Measurements from ENCODE around the gene PLEKHF1.
A peak's percentile ranks its signal among the peaks of the same experiment; 100 is the strongest.
"Not testable (repeated sequence)": the region's sequence is repeated elsewhere in the genome, so short reads cannot be mapped to it uniquely, and the experiment has no call there.

Gene PLEKHF1

DNA sequence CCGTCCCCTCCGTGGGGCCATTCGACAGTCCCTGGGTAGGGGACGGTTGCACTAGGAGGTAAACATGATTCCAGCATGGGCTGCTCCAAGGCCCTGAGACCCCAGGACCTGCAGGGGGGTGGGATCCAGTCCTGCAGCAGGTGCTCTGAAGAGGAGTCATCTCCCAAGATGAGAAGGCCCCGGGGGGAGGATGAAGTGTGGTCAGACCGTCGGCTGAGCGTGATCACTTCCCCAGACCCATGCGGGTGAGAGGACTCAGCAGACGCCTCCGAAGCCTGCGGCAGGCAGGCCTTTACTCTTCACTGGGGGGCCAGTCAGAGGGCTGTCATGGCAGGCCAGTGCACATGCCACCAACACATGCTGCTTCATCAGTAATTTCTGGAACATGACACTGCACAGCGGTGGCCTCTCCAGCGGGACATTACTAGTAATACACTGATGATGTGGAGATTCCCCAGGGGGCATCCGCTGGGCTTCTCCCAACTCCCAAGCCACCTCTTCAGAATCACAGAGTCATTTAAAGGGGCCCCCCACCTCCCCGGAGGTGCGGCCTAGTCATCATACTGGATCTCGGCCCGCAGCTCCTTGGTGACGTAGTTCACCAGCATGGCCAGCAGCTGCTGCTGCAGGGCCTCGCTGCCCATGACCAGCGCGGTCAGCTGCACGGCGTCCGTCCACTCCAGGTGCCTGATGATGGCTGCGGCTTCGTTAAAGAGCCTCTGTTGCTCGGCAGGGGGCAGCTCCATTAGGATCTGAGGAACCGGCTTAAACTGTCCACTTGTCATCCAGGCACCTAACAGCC, 37.1 kb downstream of the PLEKHF1 start:
- no peak for DNase-seq (ENCODE audit: low spot score)

DNA sequence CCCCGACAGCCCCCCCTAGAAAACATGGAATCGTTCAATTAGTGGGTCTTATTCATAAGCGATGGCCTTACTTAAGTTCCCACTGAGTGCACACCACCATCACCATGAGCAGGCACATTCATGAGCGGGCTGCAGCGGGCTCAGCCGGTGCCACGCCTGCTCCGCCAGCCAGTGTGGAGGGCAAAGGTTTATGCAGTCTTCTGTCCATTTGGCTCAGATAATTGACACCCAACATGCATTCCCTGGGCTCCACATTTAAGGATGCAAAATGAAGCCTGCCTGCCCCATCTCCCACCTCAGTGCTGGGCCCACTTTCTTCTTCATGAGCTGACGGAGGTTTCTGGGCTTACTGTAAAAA, 37.7 kb downstream of the PLEKHF1 start:
- DNase-seq (ENCODE audit: low spot score), result no peak

DNA sequence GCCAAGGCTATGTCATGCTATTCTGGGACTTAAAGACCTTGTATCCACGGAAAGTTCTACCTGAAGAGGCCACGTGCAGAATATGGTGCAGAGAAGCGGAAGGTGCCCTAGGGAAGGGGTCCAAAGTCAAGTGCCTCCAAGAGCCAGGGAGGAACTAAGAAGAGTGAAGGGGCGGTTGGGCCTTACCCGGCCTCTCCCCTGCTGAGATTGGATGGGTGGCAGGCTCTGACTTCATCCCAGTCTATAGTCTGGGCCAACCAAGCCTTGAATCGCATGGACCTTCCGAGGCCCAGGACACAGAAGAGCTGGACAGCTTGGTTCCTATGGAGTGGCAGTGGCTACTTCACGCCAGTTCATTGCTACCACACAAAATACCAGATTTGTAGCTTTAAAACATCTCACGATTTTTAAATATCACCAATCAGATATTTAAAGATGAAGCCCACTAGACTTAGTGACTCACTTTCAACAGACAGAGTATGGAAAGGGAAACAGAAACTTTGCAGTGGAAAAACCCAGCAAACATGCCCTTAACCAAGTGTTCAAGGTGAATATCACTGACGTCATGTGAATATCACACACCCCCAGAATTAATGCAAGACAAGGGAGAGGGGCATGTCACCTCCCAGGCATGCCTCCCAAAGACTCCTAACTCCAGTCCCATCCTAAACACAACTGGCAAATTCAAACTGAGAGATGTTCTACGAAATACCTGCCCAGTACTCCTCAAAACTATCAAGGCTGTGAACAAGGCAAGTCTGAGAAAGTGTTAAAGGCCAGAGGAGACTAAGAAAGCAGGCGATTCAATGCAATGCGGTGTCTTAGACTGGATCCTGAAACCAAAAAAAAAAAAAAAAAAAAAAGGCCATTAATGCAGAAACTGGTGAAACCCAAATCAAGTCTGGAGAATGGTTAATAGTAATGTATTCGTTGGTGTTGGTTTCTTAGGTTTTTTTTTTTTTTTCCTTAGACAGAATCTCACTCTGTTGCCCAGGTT, 39.6 kb downstream of the PLEKHF1 start:
- DNase-seq (ENCODE audit: low spot score), result no peak

DNA sequence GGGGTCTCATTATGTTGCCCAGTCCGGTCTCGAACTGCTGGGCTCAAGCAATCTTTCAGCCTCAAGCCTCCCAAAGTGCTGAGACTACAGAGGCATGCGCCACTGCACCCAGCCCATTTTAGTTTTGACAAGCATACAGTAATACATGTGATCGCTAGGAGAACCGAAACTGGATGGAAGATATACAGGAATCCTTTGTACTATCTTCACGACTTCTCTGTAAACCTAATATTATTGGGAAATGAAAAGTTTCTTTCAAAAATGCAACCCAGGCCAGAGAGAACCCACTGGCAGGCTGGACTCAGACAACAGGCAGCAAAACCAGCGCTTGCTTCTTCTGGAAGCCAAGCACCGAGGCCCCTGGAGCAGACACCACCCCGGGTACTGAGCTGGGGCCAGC, 40.4 kb downstream of the PLEKHF1 start:
- no peak for DNase-seq (ENCODE audit: low spot score)

DNA sequence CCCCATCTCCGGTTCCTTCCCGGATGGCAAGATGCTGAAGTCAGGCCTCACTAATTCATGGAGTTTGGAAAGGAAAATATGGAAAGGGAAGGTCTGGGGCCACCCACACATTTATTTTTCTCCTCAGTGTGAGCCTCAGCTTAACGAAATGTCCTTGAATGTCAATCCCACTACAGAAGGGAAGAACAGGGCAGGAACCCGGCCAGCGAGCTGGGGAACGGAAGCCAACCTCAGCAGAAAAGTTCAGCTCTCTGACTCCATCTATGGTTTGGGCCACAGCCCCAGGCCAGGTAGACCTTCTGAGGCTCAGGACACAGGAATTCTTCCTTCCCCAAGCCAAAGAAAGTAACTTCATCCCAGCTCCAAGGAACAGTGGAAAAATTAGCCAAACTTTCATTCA, 41.4 kb downstream of the PLEKHF1 start:
- no peak for DNase-seq (ENCODE audit: low spot score)

DNA sequence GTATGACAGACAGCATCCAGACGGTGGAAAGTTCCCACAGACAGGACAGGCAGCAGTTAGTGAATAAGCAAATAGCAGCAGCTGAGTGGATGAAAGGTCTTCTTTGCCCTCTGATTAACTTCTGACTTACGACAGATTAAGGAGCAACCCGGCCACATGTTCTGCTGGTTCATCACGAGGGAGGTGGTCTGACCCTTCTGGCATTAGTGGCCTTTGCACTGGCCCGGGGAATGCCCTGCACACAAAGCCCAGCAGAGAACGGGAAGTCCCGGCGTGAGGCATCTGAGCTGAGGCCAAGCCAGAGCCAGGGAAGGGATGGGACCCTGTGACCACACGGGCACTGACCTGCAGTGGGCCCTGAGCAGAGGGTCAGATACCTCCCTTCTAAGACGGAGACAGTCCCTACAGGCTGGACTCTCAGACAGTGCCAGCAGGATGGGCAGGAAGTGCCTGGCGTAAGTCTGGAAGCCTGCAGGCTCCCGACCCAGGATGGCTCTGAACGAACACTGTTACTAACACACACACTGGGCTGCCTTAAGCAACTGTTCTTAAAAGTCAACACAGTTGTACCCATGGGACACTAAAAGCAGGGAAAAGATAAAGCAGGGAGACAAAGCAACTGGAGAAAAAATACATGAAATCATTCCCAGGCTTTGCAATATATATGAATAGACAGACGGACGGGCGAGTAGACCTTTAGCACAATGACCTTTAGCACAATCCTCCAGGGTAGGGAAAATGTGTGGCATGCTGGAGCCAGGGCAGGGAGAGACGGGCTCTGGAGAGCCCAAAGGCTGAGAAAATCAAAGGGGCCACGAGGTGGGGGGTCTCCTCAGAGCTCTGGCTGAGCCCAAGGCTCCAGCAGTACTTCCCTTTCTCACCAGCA, 43.5 kb downstream of the PLEKHF1 start:
- no peak for DNase-seq (ENCODE audit: low spot score)

DNA sequence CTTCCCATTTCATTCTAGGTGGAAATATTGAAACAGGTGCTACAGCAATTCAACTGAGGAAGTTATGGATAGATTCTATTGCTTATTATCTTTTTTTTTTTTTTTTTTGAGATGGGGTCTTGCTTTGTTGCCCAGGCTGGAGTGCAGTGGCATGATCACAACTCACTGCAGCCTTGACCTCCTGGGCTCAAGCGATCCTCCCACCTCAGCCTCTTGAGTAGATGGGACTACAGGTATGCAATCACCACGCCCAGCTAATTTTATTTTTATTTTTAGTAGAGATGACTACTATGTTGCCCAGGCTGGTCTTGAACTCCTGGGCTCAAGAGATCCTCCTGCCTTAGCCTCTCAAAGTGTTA, 44.2 kb downstream of the PLEKHF1 start:
- not testable (repeated sequence) for DNase-seq (ENCODE audit: low spot score)

DNA sequence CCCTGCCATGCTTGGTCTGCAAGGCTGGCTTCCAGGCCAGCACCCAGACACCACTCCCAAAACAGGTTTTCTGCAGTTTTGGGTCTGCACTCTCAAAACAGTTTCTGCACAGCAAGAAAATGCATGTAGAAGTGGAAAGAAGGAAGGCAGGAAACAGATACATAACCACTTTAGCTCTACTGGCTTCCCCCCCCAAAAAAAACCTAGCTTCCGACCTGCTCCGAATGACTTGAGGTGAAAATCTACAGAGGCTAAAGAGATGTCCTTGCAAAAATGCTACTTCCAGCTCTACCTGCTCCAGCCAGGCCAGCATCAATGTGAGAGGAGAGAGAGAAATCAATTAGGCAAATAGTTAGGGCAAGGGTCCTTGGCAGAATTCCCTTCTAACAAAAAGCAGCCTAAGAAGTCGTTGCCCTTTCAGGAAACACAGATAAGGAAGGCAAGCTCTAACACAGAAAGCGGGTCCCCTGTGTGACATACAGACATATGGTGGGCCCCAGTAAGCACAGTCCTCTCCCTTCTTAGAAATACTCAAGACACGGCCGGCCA, 46.4 kb downstream of the PLEKHF1 start:
- no peak for DNase-seq (ENCODE audit: low spot score)

DNA sequence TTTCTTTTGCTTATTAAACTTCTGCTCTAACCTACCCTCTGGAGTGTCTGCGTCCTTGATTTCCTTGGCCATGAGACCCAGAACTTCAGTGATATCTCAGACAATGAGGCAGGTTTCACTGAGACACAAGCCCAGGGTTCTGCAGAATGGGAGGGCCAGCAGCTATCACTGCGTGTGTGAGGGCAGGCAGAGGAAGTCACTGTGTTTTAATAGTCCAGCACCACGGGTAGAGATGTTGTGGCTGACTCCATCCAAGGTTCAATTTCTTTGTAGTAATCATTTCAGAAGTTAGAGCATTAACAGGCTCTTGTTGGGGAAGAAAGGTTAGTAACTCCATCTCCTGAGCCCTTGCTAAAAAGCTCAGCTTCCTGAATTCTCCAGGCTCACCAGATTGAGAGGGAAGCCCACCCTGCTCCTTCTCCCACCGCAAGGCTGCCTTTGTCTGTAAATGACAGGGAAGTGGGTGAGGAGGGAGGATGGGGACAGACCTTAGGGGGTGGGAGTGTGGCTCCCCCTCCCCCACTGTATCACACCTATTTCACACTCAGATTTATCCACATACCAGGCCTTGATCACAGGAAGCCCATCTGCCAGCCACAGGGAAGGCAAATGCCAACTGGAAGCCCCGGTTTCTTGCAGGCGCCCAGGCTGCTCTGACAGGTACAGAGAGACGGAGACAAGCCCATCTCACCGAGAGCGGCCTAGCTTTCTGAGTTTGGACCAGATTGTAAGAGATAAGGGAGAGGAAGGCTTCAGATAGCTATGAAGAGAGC, 47.7 kb downstream of the PLEKHF1 start:
- DNase-seq (ENCODE audit: low spot score), result no peak

DNA sequence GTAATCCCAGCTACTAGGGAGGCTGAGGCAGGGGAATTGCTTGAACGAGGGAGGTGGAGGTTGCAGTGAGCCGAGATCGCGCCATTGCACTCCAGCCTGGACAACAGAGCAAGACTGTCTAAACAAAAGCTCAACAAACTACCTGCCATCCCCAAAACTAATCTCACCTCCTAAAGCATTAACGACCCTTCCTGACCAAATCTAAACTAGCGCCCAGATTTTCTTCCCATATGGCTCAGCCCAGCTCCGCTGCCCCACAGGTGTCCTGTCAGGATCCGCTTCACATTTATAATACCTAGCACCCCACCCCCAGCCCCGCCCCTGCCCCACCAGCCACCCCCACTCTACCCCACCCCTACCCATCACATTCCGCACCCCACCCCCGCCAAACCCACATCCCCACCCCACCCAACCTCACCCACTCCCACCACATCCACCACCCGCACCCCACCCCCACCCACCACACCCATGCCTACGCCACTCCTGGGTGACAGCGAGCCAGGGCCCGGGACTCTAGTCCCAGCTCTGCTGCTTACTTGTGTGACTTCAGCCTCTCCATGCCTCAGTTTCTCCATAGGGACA, 49.2 kb downstream of the PLEKHF1 start:
- DNase-seq (ENCODE audit: low spot score), result no peak

DNA sequence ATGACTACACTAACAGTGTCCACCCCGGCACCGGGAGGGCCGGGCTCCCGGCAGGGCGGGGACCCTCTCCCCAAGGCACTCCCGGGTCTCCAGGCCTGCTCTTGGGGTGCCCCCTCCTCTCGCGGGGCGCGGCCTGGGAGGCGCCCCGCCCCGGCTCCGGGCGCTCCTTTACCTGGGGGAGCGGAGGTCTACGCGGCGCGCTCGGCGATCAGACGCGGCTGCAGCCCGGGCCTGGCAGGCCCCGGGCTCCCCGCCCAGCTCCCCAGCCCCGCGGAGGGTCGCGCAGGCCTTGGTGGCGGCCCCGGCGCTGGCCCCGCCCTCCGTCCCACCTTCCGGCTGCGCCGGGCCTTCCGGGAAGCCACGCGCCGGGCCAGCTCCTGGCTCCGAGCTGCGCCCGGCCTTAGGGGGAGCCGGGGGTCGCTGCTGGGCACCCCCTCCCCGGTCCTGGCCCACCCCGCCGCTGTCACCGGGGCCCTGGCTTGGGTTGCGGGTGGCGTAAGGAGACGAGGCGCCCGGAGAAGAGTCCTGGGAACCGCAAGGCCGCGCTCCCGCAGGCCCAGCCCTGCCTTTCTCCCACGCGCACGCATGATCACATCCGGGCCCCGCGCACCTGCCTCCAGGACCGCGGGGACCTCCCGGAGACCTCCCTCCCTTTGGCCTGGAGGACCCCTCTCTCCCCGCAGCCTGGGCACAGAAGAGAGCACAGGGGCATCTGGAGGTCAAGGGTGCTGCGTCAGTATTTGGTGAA, 49.9 kb downstream of the PLEKHF1 start, which contains the start of gene C19orf12:
Gene C19orf12, minus strand, starts transcription at position 309 of the 748 bp plus-strand sequence. CDS start 6,848 bp downstream, outside the sequence.
- peak; percentile 59 for DNase-seq (ENCODE audit: low spot score)

DNA sequence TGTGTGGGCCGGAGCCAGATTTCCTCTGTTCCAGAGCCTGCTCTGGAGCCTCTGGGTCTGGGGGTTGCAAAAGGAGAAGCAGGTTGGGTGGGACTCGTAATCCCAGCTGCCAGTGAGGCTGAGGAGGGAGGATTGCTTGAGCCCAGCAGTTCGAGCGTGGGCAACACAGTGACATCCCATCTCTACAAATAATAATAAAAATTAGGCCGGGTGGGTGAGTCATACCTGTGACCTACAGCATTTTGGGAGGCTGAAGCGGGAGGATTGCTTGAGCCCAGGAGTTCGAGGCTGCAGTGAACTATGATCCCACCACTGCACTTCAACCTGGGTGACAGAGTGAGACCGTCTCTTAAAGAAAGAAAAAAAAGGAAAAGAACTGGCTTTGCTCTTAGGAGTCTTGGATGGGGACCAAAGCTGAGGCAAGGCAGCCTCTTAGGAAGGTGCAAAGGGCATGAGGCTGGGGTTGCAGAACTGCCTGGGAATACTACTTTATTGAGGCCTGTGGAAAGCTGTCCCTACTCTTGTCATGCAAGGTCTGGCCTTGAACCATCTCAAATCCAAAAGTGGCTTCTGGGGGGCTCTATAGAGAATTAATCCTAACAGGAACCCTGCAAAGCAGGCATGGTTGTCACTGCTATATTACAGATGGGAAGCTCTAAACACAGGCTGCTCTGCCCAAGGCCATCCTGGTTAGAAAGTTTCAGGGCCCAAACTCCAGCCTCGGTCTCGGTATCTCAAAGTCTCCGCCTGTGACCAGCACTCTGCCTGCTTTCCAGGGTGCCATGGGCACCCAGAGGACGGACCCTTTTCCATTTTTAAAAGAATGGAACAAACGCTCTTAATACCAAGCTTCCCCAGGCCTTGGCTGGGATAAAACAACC, 50.7 kb downstream of the PLEKHF1 start:
- no peak for DNase-seq (ENCODE audit: low spot score)

DNA sequence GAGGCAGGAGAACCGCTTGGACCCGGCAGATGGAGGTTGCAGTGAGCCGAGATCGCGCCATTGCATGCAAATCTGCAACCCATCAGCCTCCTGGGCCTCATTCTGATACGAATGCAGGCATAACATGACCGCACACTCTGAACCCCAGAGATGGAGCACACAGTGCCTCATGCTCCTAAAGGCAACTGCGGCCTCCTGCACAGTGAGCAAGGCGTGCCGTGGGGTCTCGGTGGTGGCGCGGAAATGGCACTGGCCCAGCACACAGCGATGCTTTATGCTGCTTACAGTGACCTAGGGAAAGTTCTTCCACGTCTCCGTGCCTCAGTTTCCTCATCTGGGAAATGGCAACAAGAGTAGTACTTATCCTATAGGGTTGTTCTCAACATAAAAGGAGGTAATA, 51.8 kb downstream of the PLEKHF1 start:
- no peak for DNase-seq (ENCODE audit: low spot score)

DNA sequence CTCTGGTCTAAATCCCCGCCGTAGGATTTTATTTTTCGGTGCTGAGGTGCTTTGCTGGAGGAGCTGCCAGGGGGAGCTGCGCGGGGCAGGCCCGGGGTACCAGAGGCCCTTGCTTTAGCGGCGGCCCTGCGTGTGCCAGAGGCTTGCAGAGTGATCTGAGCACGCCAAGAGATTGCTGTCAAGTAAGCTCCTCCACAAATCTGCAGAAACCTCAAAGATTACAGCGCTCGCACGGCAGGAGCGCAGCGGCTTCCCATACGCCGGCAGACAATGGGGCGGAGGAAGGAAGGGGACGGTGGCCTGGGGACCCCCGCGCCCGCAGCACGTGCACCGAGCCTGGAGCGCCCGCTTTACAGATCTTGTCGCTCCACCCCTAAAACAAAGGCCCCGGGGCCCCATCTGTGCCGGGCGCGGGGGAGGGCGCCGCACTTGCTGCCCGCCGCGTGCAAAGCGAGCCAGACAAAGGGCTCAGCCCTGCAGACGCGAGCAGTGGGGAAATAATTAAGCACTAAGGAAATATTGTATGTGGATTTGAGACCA, 58.9 kb downstream of the PLEKHF1 start:
- DNase-seq (ENCODE audit: low spot score), result peak; percentile 25

DNA sequence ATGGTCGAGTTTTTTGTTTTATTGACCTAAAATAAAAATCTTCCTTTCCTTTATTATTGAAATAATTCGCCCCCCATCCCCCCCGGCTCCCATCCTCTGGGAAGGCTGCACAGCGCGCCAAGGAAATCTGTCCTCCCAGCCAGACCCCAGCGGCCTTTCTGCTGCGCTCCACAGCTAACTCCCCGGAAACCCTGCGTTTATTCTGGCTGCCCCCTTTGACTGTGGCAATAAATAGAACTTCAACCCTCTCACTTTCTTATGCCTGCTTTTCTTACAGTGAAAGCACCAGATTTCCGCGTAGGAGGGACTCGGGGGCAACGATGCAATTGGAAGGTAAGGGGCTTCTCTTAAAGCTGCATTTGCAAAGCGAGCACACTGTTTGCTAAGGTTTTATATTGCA, 59.5 kb downstream of the PLEKHF1 start:
- DNase-seq (ENCODE audit: low spot score), result no peak

All from globus pallidus (tissue), 1 donor.